Measurements from ENCODE around the gene SRGAP3.
A peak's percentile ranks its signal among the peaks of the same experiment; 100 is the strongest.

Gene SRGAP3

DNA sequence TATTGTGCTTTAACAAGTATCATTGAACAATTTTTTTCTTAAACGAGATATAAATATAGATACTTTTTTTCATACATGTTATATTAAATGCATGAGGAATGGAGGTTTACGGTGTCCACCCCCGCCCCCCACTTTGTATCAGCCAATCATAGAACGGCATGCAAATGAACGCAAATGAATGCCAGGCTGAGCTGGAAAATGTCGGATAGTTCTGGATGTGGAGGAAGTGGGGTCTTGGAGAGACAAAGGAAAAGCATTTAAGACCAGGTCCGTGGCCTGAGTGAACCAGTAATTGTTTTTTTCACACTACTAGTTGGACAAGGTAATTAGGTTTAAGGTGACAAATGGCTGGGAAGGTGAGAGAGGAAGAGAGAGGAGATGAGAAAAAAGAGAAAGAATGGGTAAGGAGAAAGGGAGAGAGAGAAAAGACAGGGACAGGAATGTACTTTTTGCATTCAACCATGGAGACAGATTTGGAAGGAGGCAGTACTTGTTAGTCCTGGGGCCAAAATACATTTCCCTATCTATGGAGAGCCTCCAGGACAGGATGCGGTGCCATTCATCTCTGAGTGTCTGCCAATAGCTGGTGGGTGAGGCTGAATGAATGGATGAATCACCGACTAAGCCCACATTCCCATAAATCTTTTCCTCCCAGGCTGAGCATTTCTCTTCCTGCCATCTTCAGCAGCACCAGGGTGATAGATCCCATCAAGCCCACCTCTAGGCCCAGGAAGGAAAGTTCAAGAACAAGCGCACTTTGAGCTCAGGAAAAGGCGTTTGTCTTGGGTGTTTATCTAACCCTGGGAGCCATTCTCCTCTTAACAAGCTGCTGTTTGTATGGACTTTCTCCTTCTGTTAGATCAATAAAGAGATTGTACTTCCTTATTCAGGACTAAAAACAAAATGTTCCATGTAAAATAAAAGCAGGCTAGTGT is 284.7 kb downstream of the SRGAP3 start:
- peak overlapping the region; percentile 88 for H3K27ac ChIP-seq

DNA sequence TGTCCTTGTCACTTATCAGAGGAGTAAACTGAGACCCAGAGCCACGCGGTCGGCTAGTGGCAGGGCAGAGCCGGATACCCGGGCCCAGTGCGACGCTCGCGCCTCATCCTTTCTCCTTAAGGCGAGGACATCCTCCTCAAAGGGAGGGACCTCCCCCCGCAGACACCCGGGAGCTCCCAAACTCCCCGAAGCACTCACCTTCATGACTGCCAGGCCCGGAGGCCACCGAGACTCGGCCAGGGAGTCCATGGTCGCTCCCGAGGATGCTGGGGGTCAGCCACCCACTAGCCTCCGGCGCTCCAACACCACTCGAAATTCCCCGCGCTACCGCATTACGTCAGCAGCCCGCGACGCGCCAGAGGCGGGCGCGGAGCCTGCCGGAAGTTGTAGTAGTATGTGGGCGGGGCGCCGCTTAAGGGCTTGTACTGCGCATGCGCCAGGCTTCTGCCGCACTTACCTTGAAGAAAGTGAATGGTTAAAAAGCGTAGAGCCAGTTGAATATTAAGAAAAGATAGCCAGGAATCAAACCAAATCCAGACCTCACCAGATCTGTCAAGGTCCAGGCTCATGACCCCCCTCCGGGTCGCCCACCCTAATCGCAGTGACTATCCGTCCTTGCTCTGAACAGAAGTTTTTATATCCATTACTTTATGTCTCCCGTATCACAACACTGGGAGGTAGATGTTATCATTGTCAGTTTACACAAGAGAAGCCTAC is 286.2 kb downstream of the SRGAP3 start, which contains the start of gene RAD18:
TSS of gene RAD18 (minus strand) at position 336 of the 717 bp plus-strand sequence. CDS start at position 249, 87 bp downstream.
- TF ChIP-seq, protein P1, sequence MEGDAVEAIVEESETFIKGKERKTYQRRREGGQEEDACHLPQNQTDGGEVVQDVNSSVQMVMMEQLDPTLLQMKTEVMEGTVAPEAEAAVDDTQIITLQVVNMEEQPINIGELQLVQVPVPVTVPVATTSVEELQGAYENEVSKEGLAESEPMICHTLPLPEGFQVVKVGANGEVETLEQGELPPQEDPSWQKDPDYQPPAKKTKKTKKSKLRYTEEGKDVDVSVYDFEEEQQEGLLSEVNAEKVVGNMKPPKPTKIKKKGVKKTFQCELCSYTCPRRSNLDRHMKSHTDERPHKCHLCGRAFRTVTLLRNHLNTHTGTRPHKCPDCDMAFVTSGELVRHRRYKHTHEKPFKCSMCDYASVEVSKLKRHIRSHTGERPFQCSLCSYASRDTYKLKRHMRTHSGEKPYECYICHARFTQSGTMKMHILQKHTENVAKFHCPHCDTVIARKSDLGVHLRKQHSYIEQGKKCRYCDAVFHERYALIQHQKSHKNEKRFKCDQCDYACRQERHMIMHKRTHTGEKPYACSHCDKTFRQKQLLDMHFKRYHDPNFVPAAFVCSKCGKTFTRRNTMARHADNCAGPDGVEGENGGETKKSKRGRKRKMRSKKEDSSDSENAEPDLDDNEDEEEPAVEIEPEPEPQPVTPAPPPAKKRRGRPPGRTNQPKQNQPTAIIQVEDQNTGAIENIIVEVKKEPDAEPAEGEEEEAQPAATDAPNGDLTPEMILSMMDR (conservative IDR thresholded peaks at IDR 0.05), result no peak
- peak within 1 kb of the TSS; percentile 88 for H3K27ac ChIP-seq

More for the DNA sequence above, 284.7 kb downstream of the SRGAP3 start:
- TF ChIP-seq, protein P1 (conservative IDR thresholded peaks at IDR 0.05), result no peak

DNA sequence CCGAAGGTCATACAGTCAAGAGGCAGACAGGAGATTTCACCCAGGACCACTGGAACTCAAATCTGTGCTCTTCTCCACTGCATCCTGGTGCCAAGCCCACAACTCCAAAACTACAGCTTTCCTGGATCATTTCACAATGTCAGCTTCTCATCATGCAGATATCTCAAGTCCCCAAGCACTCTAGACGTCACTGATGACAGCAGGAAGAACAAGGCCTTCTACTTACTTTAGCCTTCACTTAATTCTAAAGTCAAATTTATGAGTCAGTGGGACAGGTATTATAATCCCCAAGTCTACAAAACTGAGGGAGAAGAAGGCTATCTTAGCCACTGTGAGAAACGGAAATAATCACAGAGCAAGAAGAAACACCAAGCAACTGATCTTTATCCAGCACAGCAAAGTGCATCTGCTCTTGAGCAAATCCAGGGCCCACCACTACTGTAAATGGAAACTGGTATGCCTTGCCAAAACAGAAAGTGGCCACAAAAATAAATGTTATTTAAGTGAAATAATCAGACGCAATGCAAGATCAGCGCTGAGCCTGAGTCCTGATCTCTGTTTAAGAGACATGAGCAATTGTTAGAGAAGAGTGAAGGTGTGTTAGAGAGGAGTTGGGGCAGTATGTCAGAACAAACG is 287.1 kb downstream of the SRGAP3 start:
- H3K27ac ChIP-seq, result peak overlapping the region; percentile 88
- TF ChIP-seq, protein P1 (conservative IDR thresholded peaks at IDR 0.05), result no peak

DNA sequence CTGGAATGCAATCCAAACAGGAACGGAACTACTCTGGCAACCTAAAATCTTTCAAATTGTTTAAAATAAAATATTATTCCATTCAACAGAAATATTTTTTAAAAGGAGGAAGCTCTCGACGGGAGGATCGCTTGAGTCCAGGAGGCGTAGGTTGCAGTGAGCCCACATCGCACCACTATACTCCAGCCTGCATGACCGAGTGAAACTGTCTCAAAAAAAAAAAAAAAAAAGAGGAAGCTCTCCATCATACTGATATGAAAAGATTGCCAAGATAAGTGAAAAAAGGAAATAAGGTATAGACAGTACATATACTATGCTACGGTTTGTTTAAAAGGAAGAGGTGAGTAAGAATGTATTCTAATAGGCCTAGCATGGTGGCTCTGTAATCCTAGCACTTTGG is 289.8 kb downstream of the SRGAP3 start:
- TF ChIP-seq, protein P1 (conservative IDR thresholded peaks at IDR 0.05), result no peak
- H3K27ac ChIP-seq, result no peak overlapping the region

DNA sequence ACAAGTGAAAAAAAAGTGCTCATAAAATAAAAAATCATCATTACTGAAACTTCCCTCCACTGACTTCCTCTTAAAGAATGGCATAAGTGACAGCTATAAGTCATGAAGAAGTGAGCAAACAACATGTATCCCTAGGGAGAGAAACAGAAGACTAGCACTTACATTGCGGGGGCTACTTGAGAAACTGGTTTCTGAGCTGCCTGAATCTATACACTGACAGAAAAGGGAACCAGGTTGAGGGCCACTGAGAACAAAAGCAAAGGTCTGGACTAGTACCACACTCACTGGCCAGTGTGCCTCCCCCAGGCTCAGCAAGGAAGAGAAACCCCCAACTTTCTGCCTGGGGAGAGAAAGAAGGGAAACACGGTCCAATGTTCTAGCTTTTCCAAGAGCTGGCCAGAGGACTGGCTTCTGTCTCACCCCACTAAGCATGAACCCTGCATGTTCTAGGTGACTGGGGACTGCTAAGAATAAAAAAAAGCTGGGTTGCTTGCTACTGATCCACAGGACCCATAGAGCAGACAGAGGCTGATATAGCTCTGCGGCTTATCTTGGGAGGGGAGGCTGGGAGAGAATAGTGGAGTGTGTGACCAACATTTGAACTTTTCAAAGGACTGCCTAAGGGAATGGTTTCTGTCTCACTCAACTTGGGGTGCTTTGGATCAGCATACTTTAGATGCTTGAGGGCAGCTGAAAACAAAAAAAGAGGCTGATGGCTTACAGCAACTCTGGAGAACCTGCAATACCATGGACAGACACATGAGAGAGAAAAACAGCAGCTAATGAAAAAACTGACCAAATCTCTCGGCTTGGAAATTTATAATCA is 294.3 kb downstream of the SRGAP3 start:
- TF ChIP-seq, protein P1 (conservative IDR thresholded peaks at IDR 0.05), result no peak
- H3K27ac ChIP-seq, result peak overlapping the region; percentile 46

DNA sequence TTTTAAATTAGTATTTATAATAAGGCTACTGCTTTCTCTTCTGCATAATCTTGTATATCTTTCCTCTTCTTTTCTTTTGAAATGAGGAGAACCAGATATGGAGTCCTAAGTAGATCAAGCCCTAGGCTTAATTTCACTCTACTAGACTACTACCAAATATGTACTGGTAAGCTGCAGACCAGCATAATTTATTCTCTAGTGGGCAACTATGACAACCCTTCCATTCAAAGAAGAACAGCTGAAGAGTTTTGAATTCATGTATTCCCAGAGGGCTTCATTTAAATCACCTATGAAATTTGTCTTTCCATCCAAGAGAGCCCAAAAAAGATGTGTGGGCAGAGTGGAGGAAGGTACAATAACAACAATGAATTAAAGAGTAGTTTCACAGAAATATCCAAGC is 296.1 kb downstream of the SRGAP3 start:
- TF ChIP-seq, protein P1 (conservative IDR thresholded peaks at IDR 0.05), result no peak
- peak overlapping the region; percentile 46 for H3K27ac ChIP-seq

Measured in VCaP (cell line).